Endometrial microvascular endothelial cells (primary cell): ENCODE results near the gene ANTKMT. TPM values are rescaled to one million over a fixed set of nuclear protein-coding genes. Genes with fewer than 3 reads are reported as not detected.

ENCODE experiments used
- in situ Hi-C: cut with HindIII; loops from 2 replicates; pipeline ENCODE4 v1.10.0; 2017; ENCODE audit warnings: low sequenced_read_pairs, low pct_unique_long_range_greater_than_20kb; ENCODE audit errors: inconsistent ontology term
- total RNA-seq: library from RNA; depleted of rRNA; stranded (reverse); fragments of >200 nt; gene quantifications from one replicate; pipeline ENCODE4 v1.2.3, GENCODE V29; 2015; ENCODE audit errors: inconsistent ontology term

The ANTKMT gene, protein sequence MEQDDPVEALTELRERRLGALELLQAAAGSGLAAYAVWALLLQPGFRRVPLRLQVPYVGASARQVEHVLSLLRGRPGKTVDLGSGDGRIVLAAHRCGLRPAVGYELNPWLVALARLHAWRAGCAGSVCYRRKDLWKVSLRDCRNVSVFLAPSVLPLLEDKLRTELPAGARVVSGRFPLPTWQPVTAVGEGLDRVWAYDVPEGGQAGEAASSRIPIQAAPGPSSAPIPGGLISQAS
- 14.0 TPM for total RNA-seq

DNA sequence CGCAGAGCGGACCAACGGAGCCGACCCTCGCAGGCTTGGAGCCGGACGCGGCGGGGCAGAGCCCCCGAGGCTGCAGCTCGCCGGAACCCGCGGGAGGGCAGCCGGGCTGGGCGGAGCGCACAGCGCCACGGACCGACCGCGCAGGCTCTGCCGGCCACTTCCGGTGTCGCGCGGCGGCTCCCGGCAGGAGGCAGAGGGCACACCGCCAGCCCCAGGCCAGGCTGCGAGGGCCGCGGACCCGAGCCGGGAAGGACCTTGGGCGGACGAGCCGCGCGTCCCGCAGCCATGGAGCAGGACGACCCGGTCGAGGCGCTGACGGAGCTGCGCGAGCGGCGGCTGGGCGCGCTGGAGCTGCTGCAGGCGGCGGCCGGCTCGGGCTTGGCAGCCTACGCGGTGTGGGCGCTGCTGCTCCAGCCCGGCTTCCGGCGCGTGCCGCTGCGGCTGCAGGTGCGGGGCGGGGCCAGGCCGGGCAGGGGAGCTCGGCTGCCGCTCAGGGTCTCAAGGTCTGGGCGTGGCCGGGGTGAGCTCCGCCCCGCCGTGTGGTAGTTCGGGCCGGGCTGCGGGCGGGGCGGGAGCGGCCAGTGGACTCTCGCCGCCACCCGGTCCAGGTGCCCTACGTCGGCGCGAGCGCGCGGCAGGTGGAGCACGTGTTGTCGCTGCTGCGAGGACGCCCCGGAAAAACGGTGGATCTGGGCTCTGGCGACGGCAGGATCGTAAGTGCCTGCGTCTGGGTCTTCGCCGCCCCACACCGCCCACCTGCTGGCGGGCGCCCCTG lies at the start of gene ANTKMT:
TSS of gene ANTKMT (plus strand) at position 157 of the 775 bp plus-strand sequence. CDS start at position 286, 129 bp downstream.
- in situ Hi-C loops, result no loop called here

DNA sequence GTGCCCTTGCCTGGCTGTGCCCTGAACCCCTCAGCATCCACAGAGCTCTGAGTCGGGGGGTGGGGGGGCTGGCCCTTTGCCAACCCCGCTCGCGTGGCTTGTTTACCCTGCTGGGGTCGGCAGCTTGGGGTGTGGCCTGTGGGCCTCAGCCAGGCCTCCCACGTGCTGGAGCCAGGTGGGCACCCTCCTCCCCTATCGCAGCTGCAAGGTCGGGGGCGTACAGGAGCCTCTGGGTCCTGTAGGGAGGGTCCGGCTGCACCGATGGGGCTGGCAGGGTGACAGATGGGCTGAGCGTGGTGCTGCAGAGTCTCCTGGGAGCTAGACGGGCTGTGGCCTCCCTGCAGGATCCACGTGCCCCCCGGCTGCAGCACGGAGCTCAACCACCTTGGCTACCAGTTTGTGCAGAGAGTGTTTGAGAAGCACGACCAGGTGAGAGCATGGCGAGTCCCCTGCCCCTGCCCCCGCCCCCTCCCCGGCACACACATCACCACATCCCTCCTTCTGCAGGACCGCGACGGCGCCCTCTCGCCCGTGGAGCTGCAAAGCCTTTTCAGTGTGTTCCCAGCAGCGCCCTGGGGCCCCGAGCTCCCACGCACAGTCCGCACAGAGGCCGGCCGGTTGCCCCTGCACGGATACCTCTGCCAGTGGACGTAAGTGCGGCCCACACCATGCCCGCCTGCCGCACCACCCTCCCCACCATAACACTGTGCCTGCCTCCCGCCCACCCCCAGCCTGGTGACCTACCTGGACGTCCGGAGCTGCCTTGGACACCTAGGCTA lies 49.4 kb upstream of the ANTKMT start:
- in situ Hi-C loops, result no loop called here

DNA sequence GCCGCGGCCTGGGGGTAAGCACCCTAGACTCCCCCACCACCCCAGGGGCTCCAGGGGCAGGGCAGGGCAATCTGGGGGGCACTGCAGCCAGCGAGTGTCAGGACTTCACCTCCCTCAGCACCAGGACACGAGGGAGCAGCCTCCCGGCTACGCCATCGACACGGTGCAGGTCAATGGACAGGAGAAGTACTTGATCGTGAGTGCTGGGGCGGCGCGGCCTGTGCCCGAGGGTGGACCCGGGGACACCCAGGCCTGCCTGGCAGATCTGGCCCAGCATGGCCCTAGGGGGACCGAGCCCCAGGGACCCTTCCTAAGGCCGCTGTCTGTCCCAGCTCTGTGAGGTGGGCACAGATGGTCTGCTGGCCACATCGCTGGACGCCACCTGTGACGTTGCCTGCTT lies 48.6 kb upstream of the ANTKMT start:
- in situ Hi-C loops, result no loop called here

DNA sequence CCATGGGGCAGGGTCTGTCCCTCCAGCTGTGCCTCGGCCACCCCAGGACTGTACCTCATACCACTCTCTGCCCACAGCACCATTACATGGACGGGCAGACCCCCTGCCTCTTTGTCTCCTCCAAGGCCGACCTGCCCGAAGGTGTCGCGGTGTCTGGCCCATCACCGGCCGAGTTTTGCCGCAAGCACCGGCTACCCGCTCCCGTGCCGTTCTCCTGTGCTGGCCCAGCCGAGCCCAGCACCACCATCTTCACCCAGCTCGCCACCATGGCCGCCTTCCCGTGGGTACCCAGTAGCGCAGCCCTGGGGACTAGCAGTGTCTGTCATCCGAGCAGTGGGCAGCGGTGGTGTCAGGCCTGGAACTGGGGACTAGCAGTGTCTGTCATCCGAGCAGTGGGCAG lies 48.1 kb upstream of the ANTKMT start:
- in situ Hi-C loops, result no loop called here

DNA sequence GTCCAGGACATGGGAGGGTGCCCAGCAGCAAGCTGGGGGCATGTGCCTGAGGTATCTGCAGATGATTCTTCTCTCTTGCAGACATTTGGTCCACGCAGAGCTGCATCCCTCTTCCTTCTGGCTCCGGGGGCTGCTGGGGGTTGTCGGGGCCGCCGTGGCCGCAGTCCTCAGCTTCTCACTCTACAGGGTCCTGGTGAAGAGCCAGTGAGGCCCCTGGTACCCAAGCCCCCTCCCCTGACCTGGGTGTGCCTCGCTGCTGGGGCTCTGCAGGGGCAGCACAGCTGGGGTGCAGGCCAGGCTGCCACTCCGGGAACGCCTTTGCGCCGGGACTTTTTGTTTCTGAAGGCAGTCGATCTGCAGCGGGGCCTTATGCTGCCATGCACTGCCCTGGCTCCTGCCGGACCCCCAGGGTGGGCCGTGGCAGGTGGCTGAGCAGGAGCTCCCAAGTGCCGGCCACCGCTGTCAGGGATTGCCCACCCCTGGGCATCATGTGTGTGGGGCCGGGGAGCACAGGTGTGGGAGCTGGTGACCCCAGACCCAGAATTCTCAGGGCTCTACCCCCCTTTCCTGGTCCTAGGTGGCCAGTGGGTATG lies 47.5 kb upstream of the ANTKMT start:
- in situ Hi-C loops, result no loop called here

DNA sequence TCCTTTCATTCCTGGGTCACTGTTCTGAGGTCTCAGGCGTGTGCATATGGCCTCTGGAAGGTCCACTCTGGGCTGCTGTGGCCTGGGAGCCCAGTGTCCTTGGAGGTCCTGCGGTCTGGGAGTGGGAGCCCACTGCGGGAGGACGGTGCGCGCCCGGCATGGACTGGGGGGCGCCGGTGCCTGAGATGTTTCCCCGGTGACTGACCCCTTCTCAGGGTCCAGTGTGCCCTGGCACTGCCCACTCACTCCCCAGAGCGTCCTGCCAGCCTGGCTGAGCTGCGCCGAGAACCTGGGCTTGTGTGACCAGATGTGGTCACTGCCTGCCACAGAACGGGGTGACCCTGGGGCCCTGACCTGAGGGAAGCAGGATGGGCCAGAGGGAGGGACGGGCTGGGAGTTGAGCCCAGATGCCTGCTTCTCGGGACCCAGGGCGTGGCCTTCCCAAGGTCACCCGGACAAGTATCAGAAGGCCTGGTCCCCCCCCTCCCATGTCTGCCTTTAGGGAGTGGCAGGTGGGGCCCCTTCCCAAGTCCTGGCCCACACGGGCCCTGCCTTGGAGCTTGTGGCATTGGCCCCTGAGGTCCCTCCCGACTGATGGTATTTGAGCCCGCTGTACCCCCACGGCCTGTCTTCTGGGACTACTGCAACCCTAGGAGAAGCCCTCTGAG lies 46.6 kb upstream of the ANTKMT start:
- in situ Hi-C loops, result no loop called here

DNA sequence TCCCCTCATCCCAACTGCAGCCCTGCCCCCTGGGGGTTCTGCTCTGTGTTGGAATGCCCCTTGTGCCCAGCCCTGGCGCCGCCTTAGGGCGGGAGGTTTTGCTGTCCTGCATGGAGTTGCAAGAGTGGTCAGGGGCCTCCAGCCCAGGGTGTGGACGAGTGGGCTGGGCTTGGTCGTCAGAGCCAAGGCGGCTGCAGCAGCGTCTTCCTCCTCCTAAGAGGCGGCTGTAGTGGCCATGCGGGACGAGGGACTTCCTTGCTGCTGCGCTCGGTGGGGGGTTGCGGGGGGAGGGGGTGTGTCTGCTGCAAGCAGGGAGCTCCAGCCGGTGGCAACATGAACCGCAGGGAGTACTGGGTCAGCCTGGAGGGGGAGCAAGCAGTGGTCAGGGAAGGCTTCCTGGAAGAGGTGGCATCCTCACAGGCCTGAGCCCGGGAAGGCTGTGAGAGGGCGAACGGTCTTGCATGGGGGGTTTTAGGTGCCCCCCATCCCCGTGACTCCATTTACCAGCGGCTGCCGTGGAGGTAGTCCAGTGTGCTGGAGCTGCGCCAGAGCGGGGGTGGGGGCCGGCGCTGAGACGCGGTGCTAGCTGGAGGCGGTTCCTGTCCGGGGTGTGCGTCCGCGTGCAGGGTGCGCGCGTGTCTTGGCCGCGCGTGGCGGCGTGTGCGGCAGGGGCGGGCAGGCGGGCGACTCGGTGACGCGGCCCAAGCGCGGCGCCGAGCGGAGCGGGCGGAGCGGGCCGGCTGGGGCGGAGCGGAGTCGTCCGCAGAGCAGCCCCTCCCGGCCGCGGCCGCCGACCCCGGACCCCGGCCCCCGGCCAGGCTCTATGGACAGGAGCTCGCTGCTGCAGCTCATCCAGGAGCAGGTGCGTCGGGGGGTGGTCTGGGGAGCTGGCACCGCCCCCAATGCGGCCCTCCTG lies 45.7 kb upstream of the ANTKMT start, which contains the start of gene RHBDL1:
TSS of gene RHBDL1 (plus strand) at position 704 of the 916 bp plus-strand sequence. CDS start at position 824, 120 bp downstream.
- in situ Hi-C loops, result no loop called here

DNA sequence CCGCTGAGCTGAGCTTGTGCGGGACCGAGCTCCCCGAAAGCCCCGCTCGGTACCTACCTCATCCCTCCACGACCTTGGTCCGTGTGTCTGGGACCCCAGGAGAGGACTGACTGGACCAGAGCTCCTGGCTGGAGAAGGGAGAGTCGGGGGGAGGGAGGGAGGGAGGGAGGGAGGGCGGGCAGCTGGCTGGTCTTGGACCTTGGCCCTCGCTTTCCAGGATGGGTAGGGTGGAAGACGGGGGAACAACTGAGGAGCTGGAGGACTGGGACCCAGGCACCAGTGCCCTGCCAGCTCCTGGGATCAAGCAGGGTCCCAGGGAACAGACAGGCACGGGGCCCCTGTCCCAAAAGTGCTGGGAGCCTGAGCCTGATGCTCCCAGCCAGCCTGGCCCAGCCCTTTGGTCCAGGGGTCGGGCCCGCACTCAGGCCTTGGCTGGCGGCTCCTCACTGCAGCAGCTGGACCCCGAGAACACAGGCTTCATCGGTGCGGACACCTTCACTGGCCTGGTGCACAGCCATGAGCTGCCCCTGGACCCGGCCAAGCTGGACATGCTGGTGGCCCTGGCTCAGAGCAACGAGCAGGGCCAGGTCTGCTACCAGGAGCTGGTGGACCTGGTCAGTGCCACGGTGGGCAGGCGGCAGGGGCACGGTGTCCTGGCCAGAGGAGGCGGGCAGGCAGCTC lies 44.9 kb upstream of the ANTKMT start:
- in situ Hi-C loops, result no loop called here

DNA sequence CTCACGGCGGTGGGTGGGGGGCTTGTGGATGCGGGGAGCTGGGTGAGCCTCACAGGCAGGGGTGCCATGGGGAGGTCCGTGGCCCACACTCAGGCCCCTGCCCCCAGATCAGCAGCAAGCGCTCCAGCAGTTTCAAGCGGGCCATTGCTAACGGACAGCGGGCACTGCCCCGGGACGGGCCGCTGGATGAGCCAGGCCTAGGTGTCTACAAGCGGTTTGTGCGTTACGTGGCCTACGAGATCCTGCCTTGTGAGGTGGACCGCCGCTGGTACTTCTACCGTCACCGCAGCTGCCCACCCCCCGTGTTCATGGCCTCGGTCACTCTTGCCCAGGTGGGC lies 44.4 kb upstream of the ANTKMT start:
- in situ Hi-C loops, result no loop called here

DNA sequence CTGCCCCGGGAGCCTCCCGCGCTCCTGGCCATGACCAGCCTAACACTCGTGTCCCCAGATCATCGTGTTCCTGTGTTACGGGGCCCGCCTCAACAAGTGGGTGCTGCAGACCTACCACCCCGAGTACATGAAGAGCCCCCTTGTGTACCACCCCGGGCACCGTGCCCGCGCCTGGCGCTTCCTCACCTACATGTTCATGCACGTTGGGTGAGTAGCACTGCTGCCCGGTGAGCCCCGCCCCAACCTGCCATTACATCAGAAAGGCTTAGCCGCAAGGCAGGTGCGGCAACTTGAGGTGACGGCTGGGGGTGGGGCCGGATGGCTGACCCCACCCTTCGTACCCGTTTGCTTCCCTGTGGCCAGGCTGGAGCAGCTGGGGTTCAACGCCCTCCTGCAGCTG lies 44.0 kb upstream of the ANTKMT start:
- in situ Hi-C loops, result no loop called here

DNA sequence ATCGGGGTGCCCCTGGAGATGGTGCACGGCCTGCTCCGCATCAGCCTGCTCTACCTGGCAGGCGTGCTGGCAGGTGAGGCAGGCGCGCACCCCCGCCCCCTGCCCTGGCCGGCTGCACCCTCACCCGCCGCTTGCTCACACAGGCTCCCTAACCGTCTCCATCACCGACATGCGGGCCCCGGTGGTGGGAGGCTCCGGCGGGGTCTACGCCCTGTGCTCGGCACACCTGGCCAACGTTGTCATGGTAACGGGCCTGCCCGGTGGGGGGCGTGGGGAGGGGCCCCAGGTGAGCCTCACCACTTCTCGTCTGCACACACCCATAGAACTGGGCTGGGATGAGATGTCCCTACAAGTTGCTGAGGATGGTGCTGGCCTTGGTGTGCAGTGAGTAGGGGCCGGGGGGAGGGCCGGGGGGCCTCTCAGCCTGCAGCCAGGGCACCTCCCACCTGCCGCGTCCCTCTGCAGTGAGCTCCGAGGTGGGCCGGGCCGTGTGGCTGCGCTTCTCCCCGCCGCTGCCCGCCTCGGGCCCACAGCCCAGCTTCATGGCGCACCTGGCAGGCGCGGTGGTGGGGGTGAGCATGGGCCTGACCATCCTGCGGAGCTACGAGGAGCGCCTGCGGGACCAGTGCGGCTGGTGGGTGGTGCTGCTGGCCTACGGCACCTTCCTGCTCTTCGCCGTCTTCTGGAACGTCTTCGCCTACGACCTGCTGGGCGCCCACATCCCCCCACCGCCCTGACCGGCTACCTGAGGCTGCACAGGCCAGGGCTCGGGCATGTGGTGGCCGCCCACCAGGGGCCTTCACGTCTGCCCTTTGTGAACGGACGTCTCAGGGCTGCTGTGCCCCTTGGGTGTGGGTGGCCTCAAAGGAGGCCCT lies 43.4 kb upstream of the ANTKMT start:
- in situ Hi-C loops, result no loop called here

DNA sequence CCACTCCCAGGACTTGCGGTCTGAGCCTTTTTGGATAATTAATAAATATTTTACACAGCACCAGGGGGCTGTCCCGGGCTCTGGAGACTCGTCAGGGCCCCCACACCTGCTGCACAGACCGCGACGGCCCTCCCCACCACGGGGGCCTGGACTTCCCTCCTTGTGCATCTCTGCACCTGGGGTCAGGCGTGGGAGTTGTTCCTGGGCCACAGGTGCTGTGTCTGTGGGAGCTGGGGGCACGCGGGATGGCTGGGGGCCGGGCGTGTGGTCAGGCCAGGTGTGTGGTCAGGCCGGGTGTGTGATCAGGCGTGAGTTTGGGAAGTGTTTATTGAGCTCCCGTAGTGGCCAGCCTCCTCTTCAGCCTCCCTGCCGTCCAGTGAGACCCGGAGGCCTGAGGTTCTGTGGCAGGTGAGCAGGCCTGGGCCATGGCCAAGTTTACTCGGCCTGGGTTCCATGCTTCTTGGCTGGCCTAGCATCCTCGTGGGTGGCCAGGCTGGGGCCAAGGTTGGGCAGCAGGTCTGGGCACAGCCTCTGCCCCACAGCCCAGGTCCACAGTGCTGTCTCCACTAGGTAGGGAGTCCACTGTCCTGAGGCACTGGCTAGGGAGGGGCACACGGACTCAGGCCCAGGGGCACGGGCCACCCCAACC lies 42.6 kb upstream of the ANTKMT start:
- in situ Hi-C loops, result no loop called here

DNA sequence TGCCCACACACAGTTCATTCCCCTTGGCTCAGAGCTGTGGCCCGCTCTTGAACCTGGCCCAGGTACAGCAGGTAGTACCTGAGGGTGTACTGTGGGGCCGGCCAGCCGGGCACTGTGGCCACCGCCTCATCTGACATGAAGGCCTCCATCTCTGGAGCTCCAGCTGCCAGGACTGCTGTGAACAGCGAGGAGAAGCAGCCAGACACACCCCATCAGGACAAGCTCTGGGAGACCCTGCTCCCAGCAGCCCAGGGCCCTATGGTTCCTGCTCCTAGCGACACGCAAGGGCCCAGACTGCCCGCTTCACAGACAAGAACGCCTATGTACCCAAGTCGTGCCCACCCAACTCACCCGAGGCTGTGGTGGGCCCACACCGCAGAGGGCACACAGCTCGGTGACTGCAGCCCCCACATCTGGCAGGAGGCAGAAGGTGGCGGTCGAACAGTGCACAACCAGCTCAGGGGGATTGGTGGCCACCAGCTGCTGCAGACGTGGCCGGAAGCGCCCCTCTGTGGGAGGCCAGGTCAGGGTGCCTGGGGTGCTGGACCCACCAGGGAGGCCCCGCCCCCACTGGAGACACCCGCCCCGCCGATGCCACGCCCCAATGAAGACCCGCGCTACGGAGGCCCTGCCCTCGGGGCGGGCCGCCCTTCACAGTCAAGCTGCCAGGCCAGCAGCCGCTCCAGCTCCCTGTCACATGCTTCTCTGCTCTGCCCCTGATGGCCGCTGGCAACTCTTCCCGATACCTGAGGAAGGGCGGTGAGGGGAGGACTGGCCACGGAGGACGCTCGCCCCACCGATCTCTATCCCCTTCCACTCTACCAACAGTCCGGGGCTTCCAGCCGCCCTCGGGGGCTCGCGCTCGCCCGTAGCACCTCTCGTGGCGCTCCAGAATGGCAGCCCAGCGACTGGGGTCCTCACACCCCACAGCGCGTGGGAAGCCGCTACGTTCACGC lies 41.8 kb upstream of the ANTKMT start:
- in situ Hi-C loops, result no loop called here

DNA sequence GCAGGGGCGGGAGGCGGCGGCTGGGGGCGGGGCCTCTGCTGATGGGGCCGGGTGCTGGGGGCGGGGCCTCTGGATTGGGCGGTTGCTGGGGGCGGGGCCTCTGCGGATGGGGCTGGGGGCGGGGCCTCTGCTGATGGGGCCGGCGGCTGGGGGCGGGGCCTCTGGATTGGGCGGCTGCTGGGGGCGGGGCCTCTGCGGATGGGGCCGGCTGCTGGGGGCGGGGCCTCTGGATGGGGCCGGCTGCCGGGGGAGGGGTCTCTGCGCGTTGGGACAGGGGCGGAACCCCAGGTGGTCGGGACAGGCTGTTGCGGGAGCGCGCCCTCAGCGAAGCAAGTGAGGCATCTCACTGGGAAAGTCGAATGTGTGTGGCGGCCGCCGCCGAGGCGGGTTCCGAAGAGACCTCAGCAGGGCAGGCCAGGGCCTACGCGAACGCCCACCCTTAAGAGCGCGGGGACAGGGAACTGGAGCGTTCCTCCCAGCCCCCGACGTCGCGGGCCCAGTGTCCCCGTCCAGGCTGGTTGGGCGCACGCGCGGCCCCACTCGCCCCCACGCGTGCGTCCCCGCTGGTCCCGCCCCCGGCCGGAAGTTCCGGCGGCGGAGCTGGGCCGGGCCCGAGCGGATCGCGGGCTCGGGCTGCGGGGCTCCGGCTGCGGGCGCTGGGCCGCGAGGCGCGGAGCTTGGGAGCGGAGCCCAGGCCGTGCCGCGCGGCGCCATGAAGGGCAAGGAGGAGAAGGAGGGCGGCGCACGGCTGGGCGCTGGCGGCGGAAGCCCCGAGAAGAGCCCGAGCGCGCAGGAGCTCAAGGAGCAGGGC lies 40.9 kb upstream of the ANTKMT start, which contains the start of gene STUB1:
TSS of gene STUB1 (plus strand) at position 597 of the 811 bp plus-strand sequence. CDS start at position 713, 116 bp downstream.
- in situ Hi-C loops, result no loop called here
